ENCODE results near the gene OLFM4.

The OLFM4 gene

DNA sequence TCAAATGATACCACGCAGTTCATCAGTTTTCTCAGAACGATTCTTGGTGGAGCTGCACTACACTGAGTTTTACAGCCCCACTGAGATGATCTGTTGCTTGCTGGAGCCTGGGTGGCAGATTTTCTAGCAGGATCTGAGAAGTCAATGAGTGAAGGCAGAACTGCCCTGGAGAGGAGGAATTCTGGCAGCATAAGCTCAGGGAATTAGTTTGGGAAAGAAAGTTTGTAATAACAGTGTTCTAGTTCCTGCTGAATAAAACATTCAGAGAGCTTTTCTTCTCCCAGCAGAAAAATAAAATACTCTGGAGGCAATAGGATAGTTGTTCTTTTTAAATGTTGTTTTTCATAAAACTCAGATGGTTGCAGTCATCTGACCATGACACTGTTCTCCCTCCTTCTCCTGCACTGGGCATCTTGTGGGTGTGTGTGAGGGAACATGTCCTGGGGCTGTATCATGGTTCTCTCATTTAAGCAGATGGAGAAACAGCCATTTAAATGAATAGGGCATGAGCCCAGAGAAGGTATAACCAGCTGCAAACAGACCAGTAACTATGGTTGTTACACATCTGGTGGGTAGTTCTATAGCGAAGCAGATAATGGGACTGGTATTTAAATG lies 29.6 kb downstream of the OLFM4 start:
- TF ChIP-seq, protein P1, sequence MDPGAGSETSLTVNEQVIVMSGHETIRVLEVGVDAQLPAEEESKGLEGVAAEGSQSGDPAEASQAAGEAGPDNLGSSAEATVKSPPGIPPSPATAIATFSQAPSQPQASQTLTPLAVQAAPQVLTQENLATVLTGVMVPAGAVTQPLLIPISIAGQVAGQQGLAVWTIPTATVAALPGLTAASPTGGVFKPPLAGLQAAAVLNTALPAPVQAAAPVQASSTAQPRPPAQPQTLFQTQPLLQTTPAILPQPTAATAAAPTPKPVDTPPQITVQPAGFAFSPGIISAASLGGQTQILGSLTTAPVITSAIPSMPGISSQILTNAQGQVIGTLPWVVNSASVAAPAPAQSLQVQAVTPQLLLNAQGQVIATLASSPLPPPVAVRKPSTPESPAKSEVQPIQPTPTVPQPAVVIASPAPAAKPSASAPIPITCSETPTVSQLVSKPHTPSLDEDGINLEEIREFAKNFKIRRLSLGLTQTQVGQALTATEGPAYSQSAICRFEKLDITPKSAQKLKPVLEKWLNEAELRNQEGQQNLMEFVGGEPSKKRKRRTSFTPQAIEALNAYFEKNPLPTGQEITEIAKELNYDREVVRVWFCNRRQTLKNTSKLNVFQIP (CRISPR knock-in tag; IDR thresholded peaks at IDR 0.05; ENCODE audit: borderline replicate concordance, low read depth) = no peak
- TF ChIP-seq, protein P2, sequence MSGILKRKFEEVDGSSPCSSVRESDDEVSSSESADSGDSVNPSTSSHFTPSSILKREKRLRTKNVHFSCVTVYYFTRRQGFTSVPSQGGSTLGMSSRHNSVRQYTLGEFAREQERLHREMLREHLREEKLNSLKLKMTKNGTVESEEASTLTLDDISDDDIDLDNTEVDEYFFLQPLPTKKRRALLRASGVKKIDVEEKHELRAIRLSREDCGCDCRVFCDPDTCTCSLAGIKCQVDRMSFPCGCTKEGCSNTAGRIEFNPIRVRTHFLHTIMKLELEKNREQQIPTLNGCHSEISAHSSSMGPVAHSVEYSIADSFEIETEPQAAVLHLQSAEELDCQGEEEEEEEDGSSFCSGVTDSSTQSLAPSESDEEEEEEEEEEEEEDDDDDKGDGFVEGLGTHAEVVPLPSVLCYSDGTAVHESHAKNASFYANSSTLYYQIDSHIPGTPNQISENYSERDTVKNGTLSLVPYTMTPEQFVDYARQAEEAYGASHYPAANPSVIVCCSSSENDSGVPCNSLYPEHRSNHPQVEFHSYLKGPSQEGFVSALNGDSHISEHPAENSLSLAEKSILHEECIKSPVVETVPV (CRISPR knock-in tag; IDR thresholded peaks at IDR 0.05) = no peak
- no peak for TF ChIP-seq TCF4 (CRISPR knock-in tag; IDR thresholded peaks at IDR 0.05; ENCODE audit: borderline replicate concordance)
- no peak for TF ChIP-seq ZFP3 (CRISPR knock-in tag; IDR thresholded peaks at IDR 0.05)
- no peak for TF ChIP-seq OSR1 (CRISPR knock-in tag; IDR thresholded peaks at IDR 0.05)
- TF ChIP-seq, protein P3, sequence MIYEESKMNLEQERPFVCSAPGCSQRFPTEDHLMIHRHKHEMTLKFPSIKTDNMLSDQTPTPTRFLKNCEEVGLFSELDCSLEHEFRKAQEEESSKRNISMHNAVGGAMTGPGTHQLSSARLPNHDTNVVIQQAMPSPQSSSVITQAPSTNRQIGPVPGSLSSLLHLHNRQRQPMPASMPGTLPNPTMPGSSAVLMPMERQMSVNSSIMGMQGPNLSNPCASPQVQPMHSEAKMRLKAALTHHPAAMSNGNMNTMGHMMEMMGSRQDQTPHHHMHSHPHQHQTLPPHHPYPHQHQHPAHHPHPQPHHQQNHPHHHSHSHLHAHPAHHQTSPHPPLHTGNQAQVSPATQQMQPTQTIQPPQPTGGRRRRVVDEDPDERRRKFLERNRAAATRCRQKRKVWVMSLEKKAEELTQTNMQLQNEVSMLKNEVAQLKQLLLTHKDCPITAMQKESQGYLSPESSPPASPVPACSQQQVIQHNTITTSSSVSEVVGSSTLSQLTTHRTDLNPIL (CRISPR knock-in tag; IDR thresholded peaks at IDR 0.05; ENCODE audit: low read depth) = no peak
- no peak for TF ChIP-seq GLIS3 (CRISPR knock-in tag; IDR thresholded peaks at IDR 0.05)
- no peak for TF ChIP-seq ZC3H10 (CRISPR knock-in tag; IDR thresholded peaks at IDR 0.05)
- no peak for TF ChIP-seq PPARA (CRISPR knock-in tag; IDR thresholded peaks at IDR 0.05; ENCODE audit: borderline replicate concordance)
- TF ChIP-seq ISL1 (CRISPR knock-in tag; IDR thresholded peaks at IDR 0.05) = no peak
- no peak for TF ChIP-seq ZNF8 (CRISPR knock-in tag; IDR thresholded peaks at IDR 0.05)
- TF ChIP-seq SNAI2 (CRISPR knock-in tag; IDR thresholded peaks at IDR 0.05) = no peak
- TF ChIP-seq, protein P4, sequence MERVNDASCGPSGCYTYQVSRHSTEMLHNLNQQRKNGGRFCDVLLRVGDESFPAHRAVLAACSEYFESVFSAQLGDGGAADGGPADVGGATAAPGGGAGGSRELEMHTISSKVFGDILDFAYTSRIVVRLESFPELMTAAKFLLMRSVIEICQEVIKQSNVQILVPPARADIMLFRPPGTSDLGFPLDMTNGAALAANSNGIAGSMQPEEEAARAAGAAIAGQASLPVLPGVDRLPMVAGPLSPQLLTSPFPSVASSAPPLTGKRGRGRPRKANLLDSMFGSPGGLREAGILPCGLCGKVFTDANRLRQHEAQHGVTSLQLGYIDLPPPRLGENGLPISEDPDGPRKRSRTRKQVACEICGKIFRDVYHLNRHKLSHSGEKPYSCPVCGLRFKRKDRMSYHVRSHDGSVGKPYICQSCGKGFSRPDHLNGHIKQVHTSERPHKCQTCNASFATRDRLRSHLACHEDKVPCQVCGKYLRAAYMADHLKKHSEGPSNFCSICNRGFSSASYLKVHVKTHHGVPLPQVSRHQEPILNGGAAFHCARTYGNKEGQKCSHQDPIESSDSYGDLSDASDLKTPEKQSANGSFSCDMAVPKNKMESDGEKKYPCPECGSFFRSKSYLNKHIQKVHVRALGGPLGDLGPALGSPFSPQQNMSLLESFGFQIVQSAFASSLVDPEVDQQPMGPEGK (CRISPR knock-in tag; IDR thresholded peaks at IDR 0.05; ENCODE audit: borderline replicate concordance) = no peak
- TF ChIP-seq ESRRG (CRISPR knock-in tag; IDR thresholded peaks at IDR 0.05) = no peak
- TF ChIP-seq ZNF70 (CRISPR knock-in tag; IDR thresholded peaks at IDR 0.05) = no peak
- TF ChIP-seq ZNF565 (CRISPR knock-in tag; conservative IDR thresholded peaks at IDR 0.05; ENCODE audit: low read depth) = no peak
- TF ChIP-seq CSDC2 (CRISPR knock-in tag; IDR thresholded peaks at IDR 0.05) = no peak
- TF ChIP-seq, protein P5, sequence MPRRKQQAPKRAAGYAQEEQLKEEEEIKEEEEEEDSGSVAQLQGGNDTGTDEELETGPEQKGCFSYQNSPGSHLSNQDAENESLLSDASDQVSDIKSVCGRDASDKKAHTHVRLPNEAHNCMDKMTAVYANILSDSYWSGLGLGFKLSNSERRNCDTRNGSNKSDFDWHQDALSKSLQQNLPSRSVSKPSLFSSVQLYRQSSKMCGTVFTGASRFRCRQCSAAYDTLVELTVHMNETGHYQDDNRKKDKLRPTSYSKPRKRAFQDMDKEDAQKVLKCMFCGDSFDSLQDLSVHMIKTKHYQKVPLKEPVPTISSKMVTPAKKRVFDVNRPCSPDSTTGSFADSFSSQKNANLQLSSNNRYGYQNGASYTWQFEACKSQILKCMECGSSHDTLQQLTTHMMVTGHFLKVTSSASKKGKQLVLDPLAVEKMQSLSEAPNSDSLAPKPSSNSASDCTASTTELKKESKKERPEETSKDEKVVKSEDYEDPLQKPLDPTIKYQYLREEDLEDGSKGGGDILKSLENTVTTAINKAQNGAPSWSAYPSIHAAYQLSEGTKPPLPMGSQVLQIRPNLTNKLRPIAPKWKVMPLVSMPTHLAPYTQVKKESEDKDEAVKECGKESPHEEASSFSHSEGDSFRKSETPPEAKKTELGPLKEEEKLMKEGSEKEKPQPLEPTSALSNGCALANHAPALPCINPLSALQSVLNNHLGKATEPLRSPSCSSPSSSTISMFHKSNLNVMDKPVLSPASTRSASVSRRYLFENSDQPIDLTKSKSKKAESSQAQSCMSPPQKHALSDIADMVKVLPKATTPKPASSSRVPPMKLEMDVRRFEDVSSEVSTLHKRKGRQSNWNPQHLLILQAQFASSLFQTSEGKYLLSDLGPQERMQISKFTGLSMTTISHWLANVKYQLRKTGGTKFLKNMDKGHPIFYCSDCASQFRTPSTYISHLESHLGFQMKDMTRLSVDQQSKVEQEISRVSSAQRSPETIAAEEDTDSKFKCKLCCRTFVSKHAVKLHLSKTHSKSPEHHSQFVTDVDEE (CRISPR knock-in tag; IDR thresholded peaks at IDR 0.05) = no peak
- TF ChIP-seq ZFP30 (CRISPR knock-in tag; IDR thresholded peaks at IDR 0.05) = no peak
- no peak for ATAC-seq

DNA sequence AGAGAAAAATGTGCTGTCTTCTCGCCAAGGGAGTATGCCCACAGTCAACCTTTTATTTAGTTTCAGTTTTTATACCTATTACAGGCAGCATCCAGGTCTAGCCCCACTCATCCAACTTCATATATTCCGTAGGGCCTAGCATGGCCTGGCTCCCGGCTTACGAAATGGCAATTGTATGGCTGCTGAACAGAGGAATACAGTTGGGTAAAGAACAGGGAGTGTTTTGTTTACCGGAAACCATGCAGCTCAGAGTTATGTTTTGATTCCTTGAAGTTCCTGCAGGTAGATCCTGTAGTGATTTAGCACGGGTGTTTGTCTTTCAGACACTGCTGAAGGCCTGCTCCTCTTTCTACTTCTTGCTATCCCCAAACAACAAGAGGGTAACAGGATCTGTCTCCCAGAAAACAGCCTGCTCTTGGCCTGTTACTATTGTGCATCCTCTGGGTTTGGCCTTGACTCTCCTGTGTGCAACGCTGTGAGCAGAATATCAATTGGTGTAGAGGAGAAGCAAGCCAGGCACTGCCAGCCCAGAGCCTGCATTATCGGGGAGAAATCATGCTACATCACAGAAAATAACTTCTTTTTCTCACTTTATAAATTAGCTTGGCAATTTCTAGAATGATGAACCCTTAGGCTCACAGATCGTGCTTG lies 32.4 kb downstream of the OLFM4 start:
- no peak for ATAC-seq
- TF ChIP-seq ZC3H10 (CRISPR knock-in tag; IDR thresholded peaks at IDR 0.05) = no peak
- no peak for TF ChIP-seq CSDC2 (CRISPR knock-in tag; IDR thresholded peaks at IDR 0.05)
- TF ChIP-seq, protein P2 (CRISPR knock-in tag; IDR thresholded peaks at IDR 0.05) = no peak
- TF ChIP-seq SNAI2 (CRISPR knock-in tag; IDR thresholded peaks at IDR 0.05) = no peak
- TF ChIP-seq TCF4 (CRISPR knock-in tag; IDR thresholded peaks at IDR 0.05; ENCODE audit: borderline replicate concordance) = no peak
- no peak for TF ChIP-seq PPARA (CRISPR knock-in tag; IDR thresholded peaks at IDR 0.05; ENCODE audit: borderline replicate concordance)
- TF ChIP-seq RARB (CRISPR knock-in tag; IDR thresholded peaks at IDR 0.05) = no peak
- TF ChIP-seq, protein P4 (CRISPR knock-in tag; IDR thresholded peaks at IDR 0.05; ENCODE audit: borderline replicate concordance) = no peak
- no peak for TF ChIP-seq ARNTL (CRISPR knock-in tag; IDR thresholded peaks at IDR 0.05; ENCODE audit: borderline replicate concordance, low read depth)
- TF ChIP-seq ZFP3 (CRISPR knock-in tag; IDR thresholded peaks at IDR 0.05) = no peak
- TF ChIP-seq BACH2 (CRISPR knock-in tag; IDR thresholded peaks at IDR 0.05; ENCODE audit: borderline replicate concordance) = no peak
- no peak for TF ChIP-seq ZNF70 (CRISPR knock-in tag; IDR thresholded peaks at IDR 0.05)
- no peak for TF ChIP-seq ZFP30 (CRISPR knock-in tag; IDR thresholded peaks at IDR 0.05)
- TF ChIP-seq, protein P5 (CRISPR knock-in tag; IDR thresholded peaks at IDR 0.05) = no peak
- TF ChIP-seq ESRRG (CRISPR knock-in tag; IDR thresholded peaks at IDR 0.05) = no peak
- no peak for TF ChIP-seq GLIS3 (CRISPR knock-in tag; IDR thresholded peaks at IDR 0.05)

All from SK-N-SH treated with all-trans-retinoic acid at 6 μM for 48 hours (cell line).